NCI-H2227 treated with DMSO at 0.1 percent for 48 hours (cell line): ENCODE results near the gene ART5.
"Not testable (repeated sequence)": the region's sequence is repeated elsewhere in the genome, so short reads cannot be mapped to it uniquely, and the experiment has no call there.

Experiments used
- DNase-seq: peaks from one replicate; lab custom pipeline; 2025; lab: John Stamatoyannopoulos, UW

Gene ART5

GRCh38 chr11:3657331-3657730 is 15.5 kb upstream of the ART5 start:
- DNase-seq: not testable (repeated sequence)

DNA sequence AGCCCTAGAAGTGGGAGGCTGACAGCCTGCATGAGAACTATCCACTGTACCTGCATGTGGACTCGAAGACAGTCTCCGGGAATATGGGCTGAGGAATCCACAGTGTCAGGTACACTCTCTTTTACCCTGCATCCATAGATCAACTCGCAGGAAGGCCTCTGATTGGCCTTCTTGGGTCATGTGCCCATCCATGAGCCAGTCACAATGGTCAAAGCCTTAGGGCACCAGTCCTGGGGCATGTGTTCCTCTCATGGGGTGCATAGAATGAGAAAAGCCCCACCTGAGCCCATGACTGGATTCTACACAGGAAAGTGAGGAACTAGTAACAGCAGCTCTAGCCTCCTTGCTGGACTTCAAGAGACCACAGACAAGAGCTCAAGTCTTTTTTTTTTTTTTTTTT is 13.8 kb upstream of the ART5 start:
- DNase-seq: no peak

DNA sequence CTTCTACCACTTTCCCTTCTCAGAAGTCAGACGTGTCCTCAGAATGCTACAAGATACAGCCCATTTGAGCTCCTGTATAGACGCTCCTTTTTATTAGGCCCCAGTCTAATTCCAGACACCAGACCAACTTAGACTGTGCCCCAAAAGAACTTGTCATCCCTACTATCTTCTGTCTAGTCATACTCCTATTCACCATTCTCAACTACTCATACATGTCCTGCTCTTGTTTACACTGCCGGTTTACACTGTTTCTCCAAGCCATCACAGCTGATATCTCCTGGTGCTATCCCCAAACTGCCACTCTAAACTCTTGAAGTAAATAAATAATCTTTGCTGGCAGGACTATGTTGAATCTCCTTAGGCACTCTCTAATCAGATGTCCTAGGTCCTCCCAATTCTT is 10.7 kb upstream of the ART5 start:
- DNase-seq: not testable (repeated sequence)

DNA sequence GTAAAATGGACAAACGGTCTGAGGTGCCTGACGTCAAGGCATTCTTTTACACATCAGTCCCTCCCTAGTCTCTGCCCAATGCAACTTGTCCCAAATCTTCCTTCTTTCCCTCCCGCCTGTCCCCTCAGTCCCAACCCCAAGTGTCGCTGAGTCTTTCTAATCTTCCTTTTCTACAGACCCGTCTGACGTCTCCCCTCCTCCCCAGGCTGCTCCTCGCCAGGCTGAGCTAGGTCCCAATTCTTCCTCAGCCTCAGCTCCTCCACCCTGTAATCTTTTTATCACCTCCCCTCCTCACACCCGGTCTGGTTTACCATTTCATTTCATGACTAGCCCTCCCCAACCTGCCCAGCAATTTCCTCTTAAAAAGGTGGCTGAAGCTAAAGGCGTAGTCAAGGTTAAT is 7.6 kb upstream of the ART5 start:
- DNase-seq: not testable (repeated sequence)

DNA sequence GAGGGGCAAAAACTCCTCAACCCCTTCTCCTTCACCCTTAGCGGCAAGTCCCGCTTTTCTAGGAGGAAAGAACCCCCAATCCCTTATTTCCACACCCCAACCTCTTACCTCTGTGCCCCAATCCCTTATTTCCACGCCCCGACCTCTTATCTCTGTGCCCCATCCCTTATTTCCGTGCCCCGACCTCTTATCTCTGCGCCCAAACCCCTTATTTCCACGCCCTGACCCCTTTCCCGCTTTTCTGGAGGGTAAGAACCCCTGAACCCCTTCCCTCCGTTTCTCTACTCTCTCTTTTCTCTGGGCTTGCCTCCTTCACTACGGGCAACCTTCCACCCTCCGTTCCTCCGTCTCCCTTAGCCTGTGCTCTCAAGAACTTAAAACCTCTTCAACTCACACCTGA is 7.1 kb upstream of the ART5 start:
- not testable (repeated sequence) for DNase-seq

DNA sequence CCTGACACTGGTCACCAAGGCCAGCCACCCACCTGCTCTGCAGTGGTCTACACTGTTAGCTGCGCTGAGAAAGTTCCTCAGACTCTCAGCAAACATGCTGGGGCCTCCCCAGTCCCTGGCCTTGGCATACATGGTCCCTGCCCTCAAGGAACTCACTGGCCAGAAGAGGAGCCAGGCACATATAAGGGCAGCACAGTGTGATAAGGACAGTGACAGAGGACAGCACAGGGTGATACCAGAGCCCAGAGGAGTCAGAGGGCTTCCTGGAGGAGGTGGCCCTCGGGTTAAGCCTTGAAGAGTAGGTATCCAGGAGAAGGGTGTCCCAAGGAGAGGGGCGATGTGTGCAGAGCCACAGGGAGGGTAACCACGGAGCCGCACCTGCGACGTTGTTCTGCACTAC is 3.8 kb upstream of the ART5 start:
- DNase-seq: no peak

- DNase-seq: no peak
Observed at GRCh38 chr11:3644817-3645235, 3.0 kb upstream of the ART5 start, which contains the start of gene ART1. ART1 (plus strand) TSS chr11:3645128; CDS start chr11:3659214, 14,086 bp downstream.

- not testable (repeated sequence) for DNase-seq
Observed at GRCh38 chr11:3643102-3643546, 1.3 kb upstream of the ART5 start.

DNA sequence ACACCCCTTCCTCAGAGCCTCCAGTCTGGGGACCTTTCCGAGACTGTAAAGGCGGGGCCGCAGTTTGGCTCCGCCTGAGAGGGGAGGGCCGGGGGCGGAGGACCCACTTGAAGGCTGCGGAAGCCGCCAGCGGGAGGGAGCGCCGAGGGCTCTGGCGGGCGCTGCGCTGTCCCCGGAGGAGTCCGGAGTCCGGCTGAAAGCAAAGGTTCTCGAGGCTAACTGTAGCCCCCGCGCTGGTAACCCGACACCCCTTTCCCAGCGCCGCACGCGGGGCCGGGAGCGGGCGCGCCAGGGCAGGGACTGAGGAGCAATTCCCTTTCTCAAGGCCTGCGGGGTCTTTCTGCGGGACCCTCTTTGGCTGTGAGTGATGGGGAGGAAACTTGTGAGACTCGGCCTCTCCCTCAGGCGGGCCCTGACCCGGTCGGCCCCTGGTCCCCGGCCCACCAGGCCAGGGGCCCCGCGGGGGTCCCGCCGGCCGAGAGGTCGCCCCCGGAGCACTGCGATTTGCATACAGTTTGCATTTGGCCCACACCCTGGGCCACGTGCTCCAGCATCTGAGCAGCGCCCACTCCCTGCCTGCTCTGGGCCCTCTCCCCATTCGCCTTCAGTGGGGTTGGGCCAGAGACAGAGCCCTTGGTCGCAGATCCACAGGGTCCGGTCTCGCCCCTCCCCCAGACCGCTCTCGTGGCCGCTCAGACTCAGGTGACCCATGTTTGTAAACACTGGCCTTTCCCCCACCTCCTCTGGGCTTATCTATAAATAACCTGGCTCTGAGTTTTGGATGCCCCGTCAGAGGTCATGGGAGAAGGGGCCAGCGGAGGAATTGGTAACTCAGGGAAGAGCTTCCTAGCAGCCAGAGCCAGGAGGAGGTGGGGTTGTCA is 519 bp upstream of the ART5 start:
- DNase-seq: peak; percentile 56

- no peak for DNase-seq
Observed at GRCh38 chr11:3641191-3641590, 601 bp downstream of the ART5 start.

DNA sequence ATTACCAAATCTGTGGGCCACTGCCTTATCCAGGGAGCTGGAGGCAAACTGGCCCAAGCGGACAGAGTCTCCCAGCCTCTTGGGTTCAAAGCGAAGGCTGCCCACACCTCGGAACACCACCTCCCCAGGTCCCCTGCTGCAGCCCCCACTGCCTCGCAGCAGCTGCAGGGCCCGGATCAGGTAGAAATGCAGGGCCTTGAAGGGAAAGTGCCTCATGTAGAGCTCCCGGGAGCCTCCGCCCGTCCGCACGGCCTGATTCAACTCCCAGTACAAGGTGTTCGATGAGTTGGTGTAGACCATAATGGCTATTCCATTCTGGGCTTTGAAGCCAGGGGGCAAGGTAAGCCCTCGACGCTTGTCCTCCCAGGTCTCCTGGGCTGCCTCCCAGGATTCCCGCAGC is 2.0 kb downstream of the ART5 start:
- DNase-seq: no peak

GRCh38 chr11:3638513-3638912 is 3.3 kb downstream of the ART5 start:
- no peak for DNase-seq

DNA sequence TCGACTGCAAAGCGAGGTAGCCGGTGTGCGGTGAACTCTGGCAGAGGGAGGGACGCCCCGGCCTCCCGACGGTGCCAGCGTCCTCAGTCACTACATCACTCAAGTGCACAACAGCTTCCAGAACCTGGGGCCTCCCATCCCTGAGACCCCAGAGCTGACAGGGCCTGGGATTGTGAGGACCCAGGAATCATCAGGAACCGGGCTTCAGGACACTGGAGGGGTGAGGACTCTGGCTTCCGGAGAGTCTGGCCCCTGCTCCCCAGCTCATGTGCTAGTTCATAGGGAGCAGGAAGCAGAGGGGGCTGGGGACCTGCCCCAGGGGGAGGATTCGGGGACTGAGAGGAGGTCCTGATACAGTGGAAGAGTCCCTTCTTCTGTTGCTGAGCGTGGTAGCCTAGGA is 4.6 kb downstream of the ART5 start:
- DNase-seq: no peak

GRCh38 chr11:3635641-3636375 is 6.0 kb downstream of the ART5 start:
- DNase-seq: no peak

DNA sequence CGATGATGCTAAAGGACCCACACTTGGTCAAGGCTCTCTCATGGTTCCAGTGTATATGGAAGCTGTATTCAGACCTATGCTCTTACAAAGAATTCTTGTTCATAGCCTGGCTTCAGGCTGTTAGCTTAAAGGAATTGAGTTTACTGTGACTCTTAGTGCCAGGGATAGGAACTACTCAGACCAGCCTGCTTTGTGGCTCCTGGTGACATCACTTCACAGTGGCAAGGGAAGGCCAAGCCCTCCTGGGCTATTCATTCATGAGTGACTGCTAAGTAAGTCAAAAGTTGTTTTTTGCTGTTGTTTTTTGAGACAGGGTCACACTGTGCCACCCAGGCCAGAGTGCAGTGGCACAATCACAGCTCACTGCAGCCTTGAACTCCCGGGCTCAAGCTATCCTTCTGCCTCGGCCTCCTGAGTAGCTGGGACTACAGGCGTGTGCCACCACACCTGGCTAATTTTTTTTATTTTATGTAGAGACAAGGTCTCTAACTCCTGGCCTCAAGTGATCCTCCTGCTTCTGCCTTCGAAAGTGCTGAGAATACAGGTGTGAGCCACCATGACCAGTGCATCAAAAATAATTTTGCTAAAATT is 9.6 kb downstream of the ART5 start:
- no peak for DNase-seq

- DNase-seq: no peak
Observed at GRCh38 chr11:3631331-3631730, 10.5 kb downstream of the ART5 start.

DNA sequence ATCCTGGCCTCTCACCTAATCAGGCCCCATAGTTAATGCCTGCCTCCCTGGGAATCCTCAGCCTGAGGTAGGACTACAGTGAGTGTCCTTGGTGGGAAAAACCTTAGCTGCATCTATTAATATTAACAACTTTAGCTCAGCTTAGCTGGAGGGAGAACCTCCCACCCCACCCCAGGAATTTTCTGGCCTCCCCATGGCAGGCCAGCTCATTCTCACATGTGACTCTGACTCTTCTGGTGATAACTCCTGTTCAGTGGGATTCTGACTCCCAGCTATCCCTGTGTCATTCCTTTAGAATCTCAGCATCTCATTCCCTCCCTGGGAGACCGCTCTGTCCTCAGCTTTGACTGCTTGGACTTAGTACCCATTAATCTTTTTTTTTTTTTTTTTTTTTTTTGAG is 14.5 kb downstream of the ART5 start:
- no peak for DNase-seq

- DNase-seq: no peak
Observed at GRCh38 chr11:3626250-3626960, 15.4 kb downstream of the ART5 start.

DNA sequence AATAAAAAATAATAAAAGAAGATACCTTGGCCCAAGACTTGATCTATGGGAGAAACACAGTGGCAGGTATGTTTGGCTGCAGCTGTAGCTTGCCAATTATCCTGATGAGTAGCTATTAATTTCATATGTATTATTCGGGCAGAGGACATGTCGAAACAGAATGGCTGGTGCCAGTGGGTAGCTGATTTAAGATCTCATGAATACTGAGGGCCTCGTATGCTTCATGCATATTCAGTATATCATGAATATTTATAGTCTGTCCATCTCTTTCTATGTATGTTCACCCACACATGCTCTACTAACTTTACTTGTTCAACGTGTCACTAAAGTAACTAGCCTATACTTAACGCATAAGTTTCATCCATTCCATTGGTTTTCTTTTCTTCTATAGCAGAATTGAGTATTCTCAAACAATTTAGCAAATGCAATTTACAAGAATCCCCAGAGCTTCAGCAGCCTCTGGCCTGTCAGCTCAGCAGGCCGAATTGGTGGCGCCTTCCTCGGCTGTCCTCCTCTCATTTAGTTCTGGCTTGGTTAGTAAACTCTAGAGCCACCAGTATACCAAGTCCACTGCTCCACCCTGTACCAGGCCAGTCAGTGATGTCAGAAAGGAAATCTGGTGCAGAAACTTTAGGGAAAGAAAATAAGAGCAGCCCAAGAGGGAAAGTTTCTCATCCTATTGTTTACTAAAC is 17.9 kb downstream of the ART5 start:
- DNase-seq: no peak

DNA sequence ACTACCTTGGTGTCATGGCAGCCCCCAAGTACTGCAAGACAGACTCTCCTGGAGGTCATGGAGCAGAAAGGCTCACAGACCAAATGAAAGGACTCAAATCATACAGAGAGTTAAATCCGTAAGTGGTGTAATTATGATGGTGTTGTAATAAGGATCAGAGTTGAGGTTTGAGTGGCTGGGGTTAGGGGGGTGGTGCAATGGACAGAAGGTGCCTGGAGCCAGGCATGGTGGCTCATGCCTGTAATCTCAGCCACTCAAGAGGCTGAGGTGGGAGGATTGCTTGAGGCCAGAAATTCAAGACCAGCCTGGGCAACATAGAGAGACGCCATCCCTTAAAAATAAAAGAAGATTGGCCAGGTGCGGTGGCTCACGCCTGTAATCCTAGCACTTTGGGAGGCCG is 18.7 kb downstream of the ART5 start:
- DNase-seq: no peak

DNA sequence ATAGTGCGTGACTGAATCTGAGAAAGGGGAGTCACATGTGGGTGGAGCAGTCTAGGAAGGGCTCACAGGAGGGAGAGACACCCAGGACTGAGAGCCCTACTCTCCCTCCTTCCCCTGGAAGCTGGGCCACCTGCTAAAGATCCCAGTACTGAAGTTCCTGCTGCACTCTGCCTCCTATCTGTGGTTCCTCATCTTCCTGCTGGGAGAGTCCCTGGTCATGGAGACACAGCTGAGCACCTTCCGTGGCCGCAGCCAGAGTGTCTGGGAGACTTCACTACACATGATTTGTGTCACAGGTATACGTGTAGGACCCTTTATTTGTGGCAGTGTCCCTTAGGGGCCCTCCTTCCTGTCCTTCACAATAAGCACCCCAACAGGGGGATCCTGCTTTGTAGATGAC is 19.3 kb downstream of the ART5 start:
- no peak for DNase-seq

DNA sequence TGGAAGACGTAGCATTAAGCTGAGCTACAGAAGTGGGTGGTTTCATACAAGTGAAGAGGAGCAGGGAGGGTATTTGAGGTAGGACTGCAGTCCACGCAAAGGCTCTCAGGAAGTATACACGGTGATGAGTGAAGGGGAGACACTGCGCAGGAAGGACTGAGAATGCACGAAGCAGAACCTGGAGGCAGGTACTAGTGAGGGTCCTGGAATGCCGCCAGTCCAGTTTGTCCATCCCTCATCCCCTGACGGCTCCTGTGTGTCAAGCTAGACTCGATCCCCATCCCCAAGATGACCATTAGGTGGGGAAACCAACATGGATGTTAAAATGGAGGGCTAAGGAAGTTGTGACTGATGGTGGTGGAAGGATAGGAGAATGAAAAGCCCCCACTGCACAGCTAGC is 23.8 kb downstream of the ART5 start:
- no peak for DNase-seq
